HG02973 (cell line): ENCODE measurements around the gene PRC1.
"Not testable (repeated sequence)": the region's sequence is repeated elsewhere in the genome, so short reads cannot be mapped to it uniquely, and the experiment has no call there.

ENCODE experiments used
- ATAC-seq: cut with Tn5 transposase; IDR thresholded peaks from one replicate; pipeline ENCODE4 v1.9.1; 2021; ENCODE audit warnings: moderate library complexity; ENCODE audit not compliant: unreplicated experiment

The PRC1 gene

GRCh38 chr15:90934949-90935751 lies 59.2 kb downstream of the PRC1 start, which contains the start of gene UNC45A:
TSS of gene UNC45A (plus strand) at chr15:90935285. CDS start at chr15:90935325, 40 bp downstream.
- peak; percentile 56 for ATAC-seq

GRCh38 chr15:90934256-90934948 lies 59.9 kb downstream of the PRC1 start:
- peak; percentile 35 for ATAC-seq

- ATAC-seq: no peak
Measured at GRCh38 chr15:90933301-90933700, 61.0 kb downstream of the PRC1 start.

GRCh38 chr15:90932660-90932991 lies 61.7 kb downstream of the PRC1 start:
- no peak for ATAC-seq

GRCh38 chr15:90931828-90932659 lies 62.3 kb downstream of the PRC1 start, which contains the start of gene HDDC3:
TSS of gene HDDC3 (minus strand) at chr15:90932549. CDS start at chr15:90932540, 9 bp downstream.
- peak; percentile 44 for ATAC-seq

GRCh38 chr15:90931575-90931827 lies 62.8 kb downstream of the PRC1 start:
- ATAC-seq: no peak

GRCh38 chr15:90930861-90931574 lies 63.3 kb downstream of the PRC1 start:
- ATAC-seq: no peak

- no peak for ATAC-seq
Measured at GRCh38 chr15:90929246-90930019, 64.9 kb downstream of the PRC1 start.

- not testable (repeated sequence) for ATAC-seq
Measured at GRCh38 chr15:90928106-90928505, 66.2 kb downstream of the PRC1 start.

- not testable (repeated sequence) for ATAC-seq
Measured at GRCh38 chr15:90926766-90927165, 67.6 kb downstream of the PRC1 start.

- peak; percentile 56 for ATAC-seq
Measured at GRCh38 chr15:90924375-90924774, 70.0 kb downstream of the PRC1 start.

GRCh38 chr15:90922712-90923322 lies 71.5 kb downstream of the PRC1 start:
- peak; percentile 87 for ATAC-seq

- no peak for ATAC-seq
Measured at GRCh38 chr15:90921887-90922286, 72.4 kb downstream of the PRC1 start.

GRCh38 chr15:90918835-90919234 lies 75.5 kb downstream of the PRC1 start:
- no peak for ATAC-seq

- no peak for ATAC-seq
Measured at GRCh38 chr15:90918034-90918788, 76.1 kb downstream of the PRC1 start.

GRCh38 chr15:90917569-90917968 lies 76.8 kb downstream of the PRC1 start:
- ATAC-seq: no peak

GRCh38 chr15:90916461-90916860 lies 77.9 kb downstream of the PRC1 start:
- no peak for ATAC-seq
